ENCODE measurements around the gene ATP13A3.
"Not testable (repeated sequence)": the region's sequence is repeated elsewhere in the genome, so short reads cannot be mapped to it uniquely, and the experiment has no call there.

DNA sequence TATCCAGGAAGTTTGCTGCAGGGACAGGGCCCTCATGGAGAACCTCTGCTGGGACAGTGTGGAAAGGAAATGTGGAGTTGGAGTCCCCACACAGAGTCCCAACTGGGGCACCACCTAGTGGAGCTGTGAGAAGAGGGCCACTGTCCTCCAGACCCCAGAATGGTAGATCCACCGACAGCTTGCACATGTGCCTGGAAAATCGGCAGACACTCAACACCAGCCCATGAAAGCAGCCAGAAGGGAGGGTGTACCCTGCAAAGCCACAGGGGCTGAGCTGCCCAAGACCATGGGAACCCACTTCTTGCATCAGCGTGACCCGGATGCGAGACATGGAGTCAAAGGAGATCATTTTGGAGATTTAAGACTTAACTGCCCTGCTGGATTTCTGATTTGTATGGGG is 33.4 kb upstream of the ATP13A3 start:
- TF ChIP-seq, protein P1, sequence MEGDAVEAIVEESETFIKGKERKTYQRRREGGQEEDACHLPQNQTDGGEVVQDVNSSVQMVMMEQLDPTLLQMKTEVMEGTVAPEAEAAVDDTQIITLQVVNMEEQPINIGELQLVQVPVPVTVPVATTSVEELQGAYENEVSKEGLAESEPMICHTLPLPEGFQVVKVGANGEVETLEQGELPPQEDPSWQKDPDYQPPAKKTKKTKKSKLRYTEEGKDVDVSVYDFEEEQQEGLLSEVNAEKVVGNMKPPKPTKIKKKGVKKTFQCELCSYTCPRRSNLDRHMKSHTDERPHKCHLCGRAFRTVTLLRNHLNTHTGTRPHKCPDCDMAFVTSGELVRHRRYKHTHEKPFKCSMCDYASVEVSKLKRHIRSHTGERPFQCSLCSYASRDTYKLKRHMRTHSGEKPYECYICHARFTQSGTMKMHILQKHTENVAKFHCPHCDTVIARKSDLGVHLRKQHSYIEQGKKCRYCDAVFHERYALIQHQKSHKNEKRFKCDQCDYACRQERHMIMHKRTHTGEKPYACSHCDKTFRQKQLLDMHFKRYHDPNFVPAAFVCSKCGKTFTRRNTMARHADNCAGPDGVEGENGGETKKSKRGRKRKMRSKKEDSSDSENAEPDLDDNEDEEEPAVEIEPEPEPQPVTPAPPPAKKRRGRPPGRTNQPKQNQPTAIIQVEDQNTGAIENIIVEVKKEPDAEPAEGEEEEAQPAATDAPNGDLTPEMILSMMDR (IDR thresholded peaks at IDR 0.05; ENCODE audit: insufficient read depth, low read depth, low read length): not testable (repeated sequence)
- TF ChIP-seq EZH2 (IDR thresholded peaks at IDR 0.05; ENCODE audit: insufficient read depth, low read length): not testable (repeated sequence)
